ENCODE measurements around the gene ZNF816.

ZNF816 gene

DNA sequence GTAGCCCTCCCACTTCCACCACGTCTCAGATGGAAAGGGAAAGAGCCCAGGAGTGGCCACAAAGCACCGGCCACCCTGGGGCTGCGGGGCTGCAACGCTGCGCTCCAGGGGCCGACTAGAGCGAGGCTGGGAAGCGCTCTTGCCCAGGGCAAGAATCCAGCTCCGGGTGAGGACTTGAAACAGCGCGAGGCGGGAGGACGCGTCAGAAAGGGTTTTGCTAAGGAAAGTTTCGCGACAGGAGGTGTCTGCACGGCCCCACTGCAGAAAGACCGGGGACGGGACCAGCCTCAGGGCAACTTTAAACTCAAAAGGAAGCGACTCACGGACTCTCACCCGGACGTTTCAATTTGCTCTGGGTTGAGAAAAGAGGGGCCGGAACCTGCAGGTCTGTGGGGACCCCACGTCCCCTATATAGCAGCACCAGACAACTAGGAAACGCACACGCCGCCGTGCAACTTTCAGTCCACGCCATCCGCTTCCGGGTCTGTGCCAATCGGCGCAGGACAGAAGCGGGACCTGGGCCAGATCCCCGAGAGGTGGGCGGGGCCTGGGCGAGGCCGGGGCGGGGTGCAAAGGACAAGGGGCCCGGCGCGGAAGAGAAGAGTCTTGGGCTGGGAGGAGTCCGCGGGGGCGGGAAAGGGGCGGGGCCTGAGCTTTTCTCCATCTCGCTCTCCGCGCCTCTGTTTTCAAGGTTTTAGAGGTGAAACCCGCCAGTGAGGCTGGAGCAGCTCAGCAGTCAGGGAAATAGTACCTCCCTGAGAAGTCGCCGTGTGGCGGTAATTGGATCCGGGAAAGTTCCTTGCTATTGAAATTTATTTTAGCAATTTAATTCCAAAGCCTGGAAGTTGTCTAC lies at the start of gene ZNF816:
Gene ZNF816, minus strand, starts transcription at position 488 of the 853 bp plus-strand sequence. CDS start 6,792 bp downstream, outside the sequence.
- H3K4me1 Mint-ChIP-seq (ENCODE audit: low read depth): peaks cover 27% of the 10 kb centered on the region
- H3K27ac Mint-ChIP-seq: peak within 1 kb of the TSS; percentile 87
- peaks cover 51% of the 10 kb centered on the region for H3K36me3 Mint-ChIP-seq (ENCODE audit: low read depth)
- no peaks in the 10 kb centered on the region for H3K27me3 Mint-ChIP-seq
- peaks cover 36% of the 10 kb centered on the region for H3K9me3 Mint-ChIP-seq
- peak within 1 kb of the TSS; percentile 93 for H3K4me3 Mint-ChIP-seq

DNA sequence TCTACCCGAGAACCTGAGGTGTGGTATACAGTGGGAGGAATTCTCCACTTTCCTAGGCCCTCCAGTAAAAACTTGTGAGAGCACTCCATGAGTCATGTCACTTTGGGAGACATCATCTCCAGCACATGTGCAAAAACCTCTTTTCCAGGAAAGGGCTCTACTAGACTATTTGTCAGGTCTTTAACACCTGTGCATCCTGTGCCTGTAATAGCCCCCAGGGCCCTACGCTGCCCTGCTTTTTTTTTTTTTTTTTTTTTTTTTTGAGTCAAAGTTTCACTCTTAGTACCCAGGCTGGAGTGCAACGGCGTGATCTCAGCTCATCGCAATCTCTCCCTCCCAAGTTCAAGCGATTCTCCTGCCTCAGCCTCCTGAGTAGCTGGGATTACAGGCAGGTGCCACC lies 49.3 kb upstream of the ZNF816 start:
- Mint-ChIP-seq H3K9me3 (peaks cover 34% of the 10 kb centered on the region), H3K4me3 (no peak overlapping the region), H3K36me3 (ENCODE audit: low read depth) (no peaks in the 10 kb centered on the region), H3K27me3 (peaks cover 5% of the 10 kb centered on the region), H3K27ac (no peak overlapping the region), H3K4me1 (ENCODE audit: low read depth) (no peaks in the 10 kb centered on the region)

DNA sequence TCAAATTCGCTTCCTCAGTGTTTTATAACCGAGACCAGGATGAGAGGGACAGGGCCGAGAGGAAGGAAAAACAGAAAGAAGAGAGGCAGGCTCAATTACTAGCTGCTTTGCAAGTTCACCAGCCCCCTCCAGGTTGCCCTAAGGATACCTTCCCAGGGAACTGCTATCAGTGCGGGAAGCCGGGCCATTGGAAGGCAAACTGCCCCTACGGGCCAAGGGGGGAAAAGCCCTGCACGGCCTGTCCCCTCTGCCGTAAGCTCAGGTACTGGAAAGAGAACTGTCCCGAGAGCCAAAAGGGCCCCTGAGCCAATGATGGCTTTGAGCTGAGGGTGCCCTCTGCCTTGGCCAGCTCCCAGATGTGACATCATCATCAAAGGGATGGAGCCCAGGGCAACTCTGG lies 47.8 kb upstream of the ZNF816 start:
- H3K4me3 Mint-ChIP-seq: no peak overlapping the region
- no peaks in the 10 kb centered on the region for H3K36me3 Mint-ChIP-seq (ENCODE audit: low read depth)
- peaks cover 30% of the 10 kb centered on the region for H3K9me3 Mint-ChIP-seq
- no peaks in the 10 kb centered on the region for H3K4me1 Mint-ChIP-seq (ENCODE audit: low read depth)
- no peak overlapping the region for H3K27ac Mint-ChIP-seq
- peaks cover 5% of the 10 kb centered on the region for H3K27me3 Mint-ChIP-seq

DNA sequence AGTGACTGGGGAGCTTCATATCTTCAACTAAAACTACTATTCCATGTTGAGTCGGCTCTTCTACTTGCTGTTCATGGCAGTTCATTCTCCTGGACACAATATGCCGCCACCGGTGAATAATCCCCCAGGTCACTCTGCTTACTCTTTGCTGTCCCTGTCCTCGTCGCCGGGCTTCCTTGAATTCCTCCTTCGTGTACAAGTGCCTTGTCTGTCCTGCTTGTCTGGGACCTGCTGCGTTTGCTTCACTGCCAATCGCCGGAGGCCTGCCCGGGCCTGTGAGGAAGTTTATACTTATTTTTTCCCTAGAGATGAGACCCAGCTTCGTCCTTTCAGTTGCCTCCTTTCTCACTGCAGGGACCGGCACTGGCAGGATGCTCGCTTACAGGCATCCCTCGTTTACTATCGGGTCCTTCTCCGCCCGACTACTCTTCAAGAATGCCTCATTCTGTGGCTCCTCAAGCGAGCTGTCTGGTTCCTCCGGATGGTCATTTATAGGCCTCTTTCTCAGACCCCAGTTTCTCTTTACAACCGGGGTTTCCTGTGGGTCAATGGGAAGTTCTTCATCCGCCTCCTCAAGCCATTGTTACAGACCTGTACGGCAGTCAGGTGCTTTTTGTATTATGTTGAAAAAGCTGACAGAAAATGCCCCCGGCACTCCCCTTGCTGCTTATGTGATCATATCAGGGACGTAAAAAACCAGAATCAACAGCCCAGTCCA lies 45.5 kb upstream of the ZNF816 start:
- Mint-ChIP-seq H3K27ac (no peak overlapping the region), H3K36me3 (ENCODE audit: low read depth) (no peaks in the 10 kb centered on the region), H3K27me3 (peaks cover 5% of the 10 kb centered on the region), H3K4me1 (ENCODE audit: low read depth) (no peaks in the 10 kb centered on the region), H3K9me3 (peaks cover 20% of the 10 kb centered on the region), H3K4me3 (no peak overlapping the region)

DNA sequence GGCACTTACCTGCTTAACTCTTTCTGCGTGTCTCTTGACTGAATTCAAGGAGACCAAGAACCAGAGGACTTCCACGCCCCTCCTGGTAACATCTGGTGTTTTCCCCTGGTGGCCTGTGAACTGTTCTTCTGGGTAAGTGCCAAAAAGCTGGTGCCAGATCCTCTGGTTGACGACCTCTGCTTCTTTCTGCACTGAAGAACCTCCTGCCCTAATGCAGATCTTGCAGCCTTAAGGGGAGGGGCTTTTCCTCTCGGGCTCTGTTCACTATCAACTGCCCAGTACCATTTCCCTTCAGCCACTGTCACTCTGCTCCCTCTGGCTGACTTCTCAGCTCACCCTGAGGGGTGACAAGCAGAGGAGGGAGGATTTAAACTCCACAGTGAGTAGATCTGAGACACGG lies 44.9 kb upstream of the ZNF816 start:
- Mint-ChIP-seq H3K4me3 (no peak overlapping the region), H3K27me3 (peaks cover 5% of the 10 kb centered on the region), H3K9me3 (peaks cover 18% of the 10 kb centered on the region), H3K4me1 (ENCODE audit: low read depth) (no peaks in the 10 kb centered on the region), H3K27ac (no peak overlapping the region), H3K36me3 (ENCODE audit: low read depth) (no peaks in the 10 kb centered on the region)

DNA sequence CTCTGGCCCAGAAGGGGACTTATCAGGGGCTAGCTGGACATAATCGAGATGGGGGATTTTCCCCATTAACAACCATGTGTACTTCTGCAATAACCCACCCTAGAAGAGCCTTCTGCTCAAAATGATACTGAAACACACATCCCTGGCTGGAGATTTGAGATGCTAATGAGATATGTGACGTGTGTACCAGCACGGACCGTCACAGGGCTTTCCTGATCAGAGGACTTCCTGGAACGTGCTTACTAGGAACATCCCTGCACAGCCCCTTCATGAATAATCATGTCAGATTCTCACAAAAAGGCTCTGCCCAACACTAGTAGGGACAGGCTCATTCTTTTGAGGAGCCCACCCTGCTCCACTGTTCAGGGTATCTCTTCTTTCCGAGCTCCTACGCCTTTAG lies 44.5 kb upstream of the ZNF816 start:
- Mint-ChIP-seq H3K36me3 (ENCODE audit: low read depth) (no peaks in the 10 kb centered on the region), H3K27ac (no peak overlapping the region), H3K4me3 (no peak overlapping the region), H3K27me3 (peaks cover 5% of the 10 kb centered on the region), H3K4me1 (ENCODE audit: low read depth) (no peaks in the 10 kb centered on the region), H3K9me3 (peaks cover 18% of the 10 kb centered on the region)

DNA sequence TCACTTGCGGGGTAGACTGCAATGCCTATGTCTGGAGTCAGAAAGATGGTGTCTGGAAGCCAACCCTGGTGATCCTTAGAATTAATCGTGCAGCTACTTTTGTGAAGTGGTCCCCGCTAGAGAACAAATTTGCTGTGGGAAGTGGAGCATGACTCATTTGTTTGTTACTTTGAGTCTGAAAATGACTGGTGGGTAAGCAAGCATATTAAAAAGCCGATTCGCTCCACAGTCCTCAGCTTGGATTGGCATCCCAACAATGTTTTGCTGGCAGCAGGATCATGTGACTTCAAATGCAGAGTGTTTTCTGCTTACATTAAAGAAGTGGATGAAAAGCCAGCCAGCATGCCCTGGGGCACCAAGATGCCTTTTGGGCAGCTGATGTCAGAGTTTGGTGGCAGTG lies 41.6 kb upstream of the ZNF816 start:
- H3K27ac Mint-ChIP-seq: no peak overlapping the region
- H3K9me3 Mint-ChIP-seq: peaks cover 11% of the 10 kb centered on the region
- H3K4me3 Mint-ChIP-seq: no peak overlapping the region
- H3K36me3 Mint-ChIP-seq (ENCODE audit: low read depth): no peaks in the 10 kb centered on the region
- H3K4me1 Mint-ChIP-seq (ENCODE audit: low read depth): no peaks in the 10 kb centered on the region
- H3K27me3 Mint-ChIP-seq: no peaks in the 10 kb centered on the region

DNA sequence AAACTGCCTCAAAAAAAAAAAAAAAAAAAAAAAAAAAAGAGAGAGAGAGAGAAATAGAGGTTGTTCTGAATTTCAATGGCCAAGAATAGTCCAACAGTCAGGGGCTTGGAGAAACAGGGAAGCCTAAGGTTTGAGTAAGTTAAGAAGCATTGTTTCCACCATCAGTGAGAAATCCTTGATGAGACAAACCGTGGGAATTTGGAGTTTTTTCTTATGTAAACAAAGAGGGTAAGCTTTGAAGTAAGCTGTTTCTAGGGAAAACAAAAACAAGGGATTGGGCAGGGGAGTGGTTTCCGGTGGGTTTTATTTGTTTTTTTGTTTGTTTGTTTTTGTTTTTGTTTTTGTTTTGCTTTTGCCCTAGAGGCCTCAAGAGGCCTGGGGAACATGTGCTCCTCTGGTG lies 39.8 kb upstream of the ZNF816 start:
- Mint-ChIP-seq H3K36me3 (ENCODE audit: low read depth) (no peaks in the 10 kb centered on the region), H3K27ac (no peak overlapping the region), H3K27me3 (peaks cover 5% of the 10 kb centered on the region), H3K4me3 (no peak overlapping the region), H3K9me3 (peaks cover 12% of the 10 kb centered on the region), H3K4me1 (ENCODE audit: low read depth) (no peaks in the 10 kb centered on the region)

DNA sequence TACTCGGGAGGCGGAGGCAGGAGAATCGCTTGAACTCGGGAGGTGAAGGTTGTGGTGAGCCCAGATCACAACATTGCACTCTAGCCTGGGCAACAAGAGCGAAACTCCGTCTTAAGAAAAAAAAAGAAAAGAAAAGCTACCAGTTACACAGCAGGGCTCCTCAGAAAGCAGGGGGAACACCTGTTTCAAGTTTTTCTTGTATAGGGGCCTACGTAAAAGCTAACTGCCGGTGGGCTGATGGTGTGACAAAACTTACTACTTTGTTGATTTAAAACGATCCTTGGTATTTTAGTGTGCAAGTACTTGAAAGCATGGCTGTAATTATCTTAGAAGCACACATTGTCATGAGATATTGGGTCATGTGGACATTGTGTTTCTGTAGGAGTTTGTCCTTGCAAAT lies 35.3 kb upstream of the ZNF816 start:
- Mint-ChIP-seq H3K9me3 (peaks cover 12% of the 10 kb centered on the region), H3K27ac (no peak overlapping the region), H3K36me3 (ENCODE audit: low read depth) (peaks cover 4% of the 10 kb centered on the region), H3K4me1 (ENCODE audit: low read depth) (peaks cover 6% of the 10 kb centered on the region), H3K27me3 (peaks cover 5% of the 10 kb centered on the region), H3K4me3 (no peak overlapping the region)

DNA sequence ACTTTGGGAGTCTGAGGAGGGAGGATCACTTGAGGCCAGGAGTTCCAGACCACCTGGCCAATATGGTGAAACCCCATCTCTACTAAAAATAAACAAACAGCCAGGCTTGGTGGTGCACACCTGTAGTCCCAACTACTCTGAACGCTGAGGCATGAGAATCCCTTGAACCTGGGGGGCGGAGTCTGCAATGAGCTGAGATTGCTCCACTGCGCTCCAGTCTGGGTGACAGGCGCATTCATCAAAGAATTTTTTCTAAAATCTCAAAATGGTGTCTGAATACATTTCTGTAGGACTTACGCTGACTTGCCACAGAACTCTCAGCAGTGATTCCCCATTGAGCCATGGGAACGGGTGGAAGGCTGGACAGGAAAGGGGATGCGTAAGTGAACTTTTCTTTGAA lies 33.0 kb upstream of the ZNF816 start:
- Mint-ChIP-seq H3K27ac (no peak overlapping the region), H3K4me3 (no peak overlapping the region), H3K9me3 (peaks cover 21% of the 10 kb centered on the region)

DNA sequence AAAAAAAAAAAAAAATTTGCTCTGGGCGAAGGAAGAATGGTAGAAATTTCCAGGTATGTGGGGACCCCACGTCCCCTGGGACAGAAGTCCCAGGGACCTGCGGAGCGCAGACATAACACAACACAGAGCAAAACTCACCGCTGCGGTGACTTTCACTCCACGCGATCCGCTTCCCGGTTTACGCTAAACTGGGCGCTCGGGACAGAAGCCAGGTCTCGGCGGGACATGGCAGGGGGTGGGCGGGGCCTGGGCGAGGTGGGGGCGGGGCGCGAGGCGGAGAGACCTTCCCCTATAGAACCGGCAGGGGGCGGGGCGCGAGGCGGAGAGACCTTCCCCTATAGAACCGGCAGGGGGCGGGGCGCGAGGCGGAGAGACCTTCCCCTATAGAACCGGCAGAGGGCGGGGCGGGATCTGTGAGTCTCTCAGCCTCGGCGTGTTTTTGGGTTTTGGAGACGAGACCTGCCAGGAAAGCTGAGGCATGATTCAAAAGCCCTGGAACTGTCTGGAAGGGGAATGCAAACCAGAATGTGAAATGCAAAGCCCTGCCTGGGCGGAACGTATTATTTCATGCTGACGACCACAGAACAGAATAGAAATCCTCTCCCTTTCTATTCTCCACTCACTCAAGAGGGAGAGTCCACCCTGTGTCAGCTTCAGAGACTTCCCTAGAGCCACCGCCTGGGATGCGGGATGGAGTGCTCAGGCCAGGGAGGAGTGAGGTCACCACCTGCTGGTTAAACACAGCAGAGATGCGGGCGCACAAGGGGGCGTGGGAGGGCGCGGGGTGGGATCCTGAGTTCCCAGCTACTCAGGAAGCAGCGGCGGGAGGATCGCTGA lies 30.9 kb upstream of the ZNF816 start:
- H3K4me1 Mint-ChIP-seq (ENCODE audit: low read depth): peaks cover 10% of the 10 kb centered on the region
- H3K4me3 Mint-ChIP-seq: peak overlapping the region; percentile 76
- peaks cover 24% of the 10 kb centered on the region for H3K9me3 Mint-ChIP-seq
- H3K36me3 Mint-ChIP-seq (ENCODE audit: low read depth): peaks cover 23% of the 10 kb centered on the region
- peaks cover 14% of the 10 kb centered on the region for H3K27me3 Mint-ChIP-seq
- H3K27ac Mint-ChIP-seq: no peak overlapping the region

More for the DNA sequence above, 33.0 kb upstream of the ZNF816 start:
- peaks cover 10% of the 10 kb centered on the region for H3K4me1 Mint-ChIP-seq (ENCODE audit: low read depth)
- peaks cover 14% of the 10 kb centered on the region for H3K27me3 Mint-ChIP-seq
- peaks cover 11% of the 10 kb centered on the region for H3K36me3 Mint-ChIP-seq (ENCODE audit: low read depth)

DNA sequence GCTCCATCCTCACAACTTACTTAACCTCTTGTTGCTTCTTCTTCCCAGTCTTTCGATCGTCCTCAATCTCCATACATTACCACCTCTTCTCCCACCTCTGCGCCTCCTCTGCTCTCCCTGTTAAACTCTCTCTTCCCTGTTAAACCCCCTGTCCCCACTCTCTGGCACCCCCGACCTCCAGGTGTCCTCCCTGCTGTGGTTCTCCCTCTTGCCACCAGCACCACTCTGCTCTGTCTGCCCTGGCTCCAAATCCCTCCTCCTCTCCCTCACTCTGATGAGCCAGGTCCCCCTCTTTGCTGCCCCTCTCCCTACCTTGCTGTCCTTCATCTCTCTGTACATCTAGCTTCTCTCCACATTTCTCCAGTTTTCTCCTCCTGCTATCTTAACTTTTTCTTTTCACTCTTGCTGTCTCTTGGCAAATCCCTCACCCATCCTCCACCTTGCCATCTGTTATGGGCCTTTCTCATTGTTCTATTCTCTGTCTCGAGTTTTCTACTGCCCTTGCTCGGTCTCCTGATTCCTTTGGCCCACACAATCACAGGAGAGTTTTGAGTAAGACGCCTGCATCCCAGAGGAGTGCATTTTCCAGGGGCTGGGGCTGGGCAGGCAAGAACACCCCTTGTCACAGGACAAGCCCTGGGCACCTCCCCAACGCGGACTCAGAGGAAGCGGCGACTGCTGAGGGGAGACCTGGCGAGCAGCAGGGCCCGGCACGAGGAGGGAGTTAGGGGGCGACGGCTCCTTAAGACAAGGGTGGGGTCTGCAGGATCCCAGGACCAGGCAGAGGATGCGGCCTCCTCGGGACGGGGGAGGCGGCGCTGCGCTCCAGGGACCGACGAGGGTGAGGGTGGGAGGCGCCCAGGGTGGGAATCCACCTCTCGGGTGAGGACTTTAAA lies 29.7 kb upstream of the ZNF816 start:
- peaks cover 9% of the 10 kb centered on the region for H3K27me3 Mint-ChIP-seq
- no peak overlapping the region for H3K27ac Mint-ChIP-seq
- peak overlapping the region; percentile 72 for H3K4me3 Mint-ChIP-seq

DNA sequence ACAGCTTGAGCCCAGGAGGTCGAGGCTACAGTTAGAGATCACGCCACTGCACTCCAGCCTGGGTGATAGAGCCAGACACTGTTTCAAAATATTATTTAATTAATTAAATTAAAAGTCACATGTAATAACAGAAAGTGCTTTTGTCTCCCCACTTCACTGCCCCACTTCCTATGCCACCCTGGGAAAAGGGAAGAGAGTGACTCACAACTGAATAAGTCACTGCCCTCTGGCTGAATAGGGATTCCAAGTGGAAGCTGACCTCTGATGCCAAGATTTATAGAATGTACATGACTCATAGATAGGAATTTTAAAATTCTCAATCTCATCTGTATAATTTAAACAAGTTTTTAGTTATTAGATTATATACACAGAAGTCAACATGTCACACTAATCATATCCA lies 28.8 kb upstream of the ZNF816 start:
- H3K27ac Mint-ChIP-seq: no peak overlapping the region
- H3K4me3 Mint-ChIP-seq: no peak overlapping the region
- H3K27me3 Mint-ChIP-seq: peaks cover 9% of the 10 kb centered on the region
- peaks cover 34% of the 10 kb centered on the region for H3K9me3 Mint-ChIP-seq
- peaks cover 40% of the 10 kb centered on the region for H3K36me3 Mint-ChIP-seq (ENCODE audit: low read depth)
- peaks cover 10% of the 10 kb centered on the region for H3K4me1 Mint-ChIP-seq (ENCODE audit: low read depth)

More for the DNA sequence above, 29.7 kb upstream of the ZNF816 start:
- H3K36me3 Mint-ChIP-seq (ENCODE audit: low read depth): peaks cover 32% of the 10 kb centered on the region
- peaks cover 26% of the 10 kb centered on the region for H3K9me3 Mint-ChIP-seq
- peaks cover 10% of the 10 kb centered on the region for H3K4me1 Mint-ChIP-seq (ENCODE audit: low read depth)

Measured in stimulated activated naive CD8-positive, alpha-beta T cell treated with anti-CD3 and anti-CD28 coated beads, Interleukin-15, Interleukin-2, amounts not matched to agents 100 ng/mL and 50 ng/mL, for 24 hours (primary cell).